ENCODE measurements around the gene TPST1. TPM values are rescaled to one million over a fixed set of nuclear protein-coding genes. Genes with fewer than 3 reads are reported as not detected.

TPST1 gene
- total and polyA plus RNA-seq, 2 of the 8 experiments (the other 6 are each of a cell fraction or from before 2014, with no cell fraction given) = 8.2 to 18.4 TPM

- no peak overlapping the region for H2BK5ac ChIP-seq (ENCODE audit: low read depth, low read length)
- H3K4ac ChIP-seq (replicated peaks; ENCODE audit: insufficient read length, low read depth, low read length) = no peak overlapping the region
- no peak overlapping the region for H3K56ac ChIP-seq (replicated peaks; ENCODE audit: insufficient read length, low read depth, low read length)
- H2BK120ac ChIP-seq (replicated peaks; ENCODE audit: low read depth, low read length) = no peak overlapping the region
- H3K27ac ChIP-seq (ENCODE audit: low read depth, low read length) = no peak overlapping the region
- FAIRE-seq = no peak
- no peak overlapping the region for H2AK5ac ChIP-seq (ENCODE audit: low read depth, low read length)
- H3K4me3 ChIP-seq (ENCODE audit: extremely low read depth in 1 of 4, insufficient read depth in 2 of 4, low read depth in 3 of 4, low read length in 4 of 4) = no peak overlapping the region
- no peaks in the 10 kb centered on the region for H3K23me2 ChIP-seq (ENCODE audit: low read depth, low read length)
- no peak overlapping the region for H2BK15ac ChIP-seq (ENCODE audit: low read length)
- no peak overlapping the region for H2BK12ac ChIP-seq (ENCODE audit: low read depth, low read length)
- no peak overlapping the region for H3K9ac ChIP-seq (replicated peaks in 1 of 4; ENCODE audit: extremely low read depth in 1 of 4, low read depth in 3 of 4, low read length in 3 of 4)
- no peaks in the 10 kb centered on the region for H4K20me1 ChIP-seq (replicated peaks in 1 of 2; ENCODE audit: control insufficient read depth in 1 of 2, insufficient read depth in 2 of 2, low read length in 2 of 2)
- DNase-seq (ENCODE audit: low read depth in 1 of 2, low spot score in 2 of 2) = no peak
- no peak overlapping the region for H3K4me2 ChIP-seq (ENCODE audit: insufficient read depth in 1 of 2, low read depth in 2 of 2, low read length in 2 of 2)
- ChIA-PET CTCF (ENCODE audit: partially characterized antibody) (no interaction called here), POLR2A (ENCODE audit: partially characterized antibody) (interaction anchor here (1.3 kb wide), 1 partner anchor 9 kb away, joined by 4 read pairs; the partner anchor contains the start of gene TPST1)
- H3K14ac ChIP-seq (ENCODE audit: insufficient read length) = no peak overlapping the region
- 95% methylated on average over 6 of the region's 6 CpGs; no CpG with 5 or more reads in 1 of the 2 experiments for WGBS, 2 experiments (ENCODE audit: extremely low coverage in 1 of 2, insufficient coverage in 1 of 2, insufficient read length in 1 of 2, insufficient replicate concordance in 2 of 2, low coverage in 1 of 2, low lambda C conversion rate in 2 of 2, missing lambda C conversion rate in 1 of 2)
- H4K91ac ChIP-seq (replicated peaks; ENCODE audit: insufficient read length, low read length) = no peak overlapping the region
- H3K18ac ChIP-seq (ENCODE audit: extremely low read depth, low read length) = no peak overlapping the region
- no peak overlapping the region for H2BK20ac ChIP-seq (ENCODE audit: low read length)
- H3K36me3 ChIP-seq (ENCODE audit: control insufficient read depth in 2 of 4, insufficient read depth in 4 of 4, low read length in 3 of 4) = no peaks in the 10 kb centered on the region
- H4K5ac ChIP-seq (ENCODE audit: insufficient read length, low read depth, low read length) = no peak overlapping the region
- H2AFZ ChIP-seq (ENCODE audit: low read length) = no peak overlapping the region
- H3K9me3 ChIP-seq (ENCODE audit: insufficient read depth in 2 of 2, low read depth in 1 of 2, low read length in 1 of 2) = no peaks in the 10 kb centered on the region
- H3K79me1 ChIP-seq (ENCODE audit: low read depth, low read length) = no peaks in the 10 kb centered on the region; the same call in 1 of the 2 replicates
- peaks cover 0 to 5% of the 10 kb centered on the region in 2 experiments; a peak in 2 of 4 replicates for H3K79me2 ChIP-seq (ENCODE audit: control insufficient read depth in 1 of 2, insufficient read depth in 2 of 2, low read length in 2 of 2)
- H3K23ac ChIP-seq (ENCODE audit: insufficient read length) = no peak overlapping the region
- H3K27me3 ChIP-seq (replicated peaks in 1 of 4; ENCODE audit: control insufficient read depth in 3 of 4, extremely low read depth in 1 of 4, insufficient read depth in 3 of 4, low read length in 3 of 4) = no peaks in the 10 kb centered on the region
- H4K8ac ChIP-seq (ENCODE audit: extremely low read depth, insufficient read depth, low read length) = no peak overlapping the region
- no peaks in the 10 kb centered on the region for H3K4me1 ChIP-seq (replicated peaks in 1 of 4; ENCODE audit: control insufficient read depth in 3 of 4, insufficient read depth in 4 of 4, low read length in 3 of 4)
- no peak for TF ChIP-seq POLR2AphosphoS5 (IDR thresholded peaks at IDR 0.05; ENCODE audit: low read depth, low read length)
- TF ChIP-seq HDAC2 (IDR thresholded peaks at IDR 0.05; ENCODE audit: borderline replicate concordance in 1 of 2, low read depth in 2 of 2, low read length in 2 of 2) = no peak
- no peak for TF ChIP-seq MAX (IDR thresholded peaks at IDR 0.05)
- no peak for TF ChIP-seq EGR1 (IDR thresholded peaks at IDR 0.05; ENCODE audit: borderline replicate concordance, low read depth, low read length)
- TF ChIP-seq CBX8 (IDR thresholded peaks at IDR 0.05; ENCODE audit: borderline replicate concordance, low read depth, low read length) = no peak
- TF ChIP-seq RXRA (IDR thresholded peaks at IDR 0.05; ENCODE audit: insufficient read depth, low read depth, low read length) = no peak
- TF ChIP-seq RBBP5 (IDR thresholded peaks at IDR 0.05; ENCODE audit: borderline replicate concordance, low read depth, low read length) = no peak
- no peak for TF ChIP-seq RAD21 (IDR thresholded peaks at IDR 0.05 in 1 of 2, conservative IDR thresholded peaks at IDR 0.05 in 1 of 2; ENCODE audit: low read depth in 2 of 2, low read length in 2 of 2)
These were observed 8.5 kb downstream of the TPST1 start for GRCh38 chr7:66213637-66214036.

Measured in H1 (cell line).